SIG-M5 (cell line): ENCODE measurements around the gene LTA4H.

Experiments used
- DNase-seq: peaks from one replicate; lab custom pipeline; 2025; lab: John Stamatoyannopoulos, UW

The LTA4H gene

GRCh38 chr12:96057986-96058553 lies 22.7 kb upstream of the LTA4H start:
- no peak for DNase-seq

- no peak for DNase-seq
These were observed 21.5 kb upstream of the LTA4H start for GRCh38 chr12:96056646-96057455.

- DNase-seq = no peak
These were observed 18.8 kb upstream of the LTA4H start for GRCh38 chr12:96054244-96054610.

GRCh38 chr12:96053476-96054243 lies 18.3 kb upstream of the LTA4H start:
- no peak for DNase-seq

GRCh38 chr12:96051756-96052485 lies 16.5 kb upstream of the LTA4H start:
- no peak for DNase-seq

GRCh38 chr12:96050139-96050538 lies 14.8 kb upstream of the LTA4H start:
- DNase-seq = no peak

- DNase-seq = no peak
These were observed 13.7 kb upstream of the LTA4H start for GRCh38 chr12:96049101-96049500.

- no peak for DNase-seq
These were observed 13.1 kb upstream of the LTA4H start for GRCh38 chr12:96048393-96048969.

GRCh38 chr12:96047229-96048211 lies 12.1 kb upstream of the LTA4H start:
- DNase-seq = peak; percentile 40

GRCh38 chr12:96046543-96047228 lies 11.3 kb upstream of the LTA4H start:
- DNase-seq = no peak

- DNase-seq = no peak
These were observed 10.2 kb upstream of the LTA4H start for GRCh38 chr12:96045566-96045965.

GRCh38 chr12:96044943-96045290 lies 9.5 kb upstream of the LTA4H start:
- no peak for DNase-seq

GRCh38 chr12:96044017-96044942 lies 8.9 kb upstream of the LTA4H start:
- DNase-seq = no peak

- DNase-seq = no peak
These were observed 5.8 kb upstream of the LTA4H start for GRCh38 chr12:96041181-96041580.

- DNase-seq = no peak
These were observed 5.1 kb upstream of the LTA4H start for GRCh38 chr12:96040305-96041133.

- no peak for DNase-seq
These were observed 4.1 kb upstream of the LTA4H start for GRCh38 chr12:96039516-96039915.

GRCh38 chr12:96036765-96037455 lies 1.5 kb upstream of the LTA4H start:
- DNase-seq = no peak
